BLaER1 (cell line): Measurements from ENCODE around the gene ASCC2.

Source experiments
- H3K27ac ChIP-seq: shearing (Covaris generic); formaldehyde crosslinking; 2 replicates; pipeline ENCODE4 v1.8.1; 2022
- H3K27me3 ChIP-seq: shearing (Covaris generic); formaldehyde crosslinking; 2 replicates; pipeline ENCODE4 v1.8.1; 2022
- H3K36me3 ChIP-seq: shearing (Covaris generic); formaldehyde crosslinking; 2 replicates; pipeline ENCODE4 v1.8.1; 2022
- H3K4me1 ChIP-seq: shearing (Covaris generic); formaldehyde crosslinking; 2 replicates; pipeline ENCODE4 v1.8.1; 2022
- H3K4me2 ChIP-seq: shearing (Covaris generic); formaldehyde crosslinking; 2 replicates; pipeline ENCODE4 v1.8.1; 2022
- H3K4me3 ChIP-seq: shearing (Covaris generic); formaldehyde crosslinking; 2 replicates; pipeline ENCODE4 v1.8.1; 2022
- H3K9ac ChIP-seq: shearing (Covaris generic); formaldehyde crosslinking; 2 replicates; pipeline ENCODE4 v1.8.1; 2022
- H3K9me3 ChIP-seq: shearing (Covaris generic); formaldehyde crosslinking; 2 replicates; pipeline ENCODE4 v1.8.1; 2022
- H4K20me1 ChIP-seq: shearing (Covaris generic); formaldehyde crosslinking; 2 replicates; pipeline ENCODE4 v1.8.1; 2022
- Cebpa-rat ChIP-seq: shearing (Covaris generic); IDR thresholded peaks from 2 replicates; pipeline ENCODE4 v1.8.1; 2022

Gene ASCC2

GRCh38 chr22:29837741-29838598 lies at the start of gene ASCC2:
TSS of gene ASCC2 (minus strand) at chr22:29838274. CDS start at chr22:29832325, 5,949 bp downstream.
- Histone ChIP-seq H3K27ac (peak within 1 kb of the TSS; percentile 82), H3K4me2 (peak within 1 kb of the TSS; percentile 89), H3K36me3 (peaks cover 29% of the 10 kb centered on the region), H3K27me3 (no peaks in the 10 kb centered on the region), H3K9me3 (no peaks in the 10 kb centered on the region), H3K4me1 (peaks cover 26% of the 10 kb centered on the region), H4K20me1 (no peaks in the 10 kb centered on the region), H3K9ac (peak within 1 kb of the TSS; percentile 82), H3K4me3 (peak within 1 kb of the TSS; percentile 83)
- no peak for TF ChIP-seq Cebpa-rat

- no peak overlapping the region for H3K4me2 ChIP-seq
- H3K27me3 ChIP-seq: no peaks in the 10 kb centered on the region
- H4K20me1 ChIP-seq: peaks cover 90% of the 10 kb centered on the region
- no peak overlapping the region for H3K27ac ChIP-seq
- no peak overlapping the region for H3K9ac ChIP-seq
- H3K36me3 ChIP-seq: no peaks in the 10 kb centered on the region
- H3K4me1 ChIP-seq: peaks cover 28% of the 10 kb centered on the region
- TF ChIP-seq Cebpa-rat: no peak
- H3K9me3 ChIP-seq: no peaks in the 10 kb centered on the region
- no peak overlapping the region for H3K4me3 ChIP-seq
Measured at GRCh38 chr22:29887358-29887757, 49.3 kb upstream of the ASCC2 start.

GRCh38 chr22:29886596-29886995 lies 48.5 kb upstream of the ASCC2 start:
- H3K4me2 ChIP-seq: no peak overlapping the region
- peaks cover 83% of the 10 kb centered on the region for H4K20me1 ChIP-seq
- no peak overlapping the region for H3K9ac ChIP-seq
- H3K9me3 ChIP-seq: no peaks in the 10 kb centered on the region
- peaks cover 30% of the 10 kb centered on the region for H3K4me1 ChIP-seq
- H3K36me3 ChIP-seq: no peaks in the 10 kb centered on the region
- no peaks in the 10 kb centered on the region for H3K27me3 ChIP-seq
- H3K4me3 ChIP-seq: no peak overlapping the region
- no peak overlapping the region for H3K27ac ChIP-seq
- no peak for TF ChIP-seq Cebpa-rat

GRCh38 chr22:29885610-29886009 lies 47.5 kb upstream of the ASCC2 start:
- Histone ChIP-seq H3K27ac (no peak overlapping the region), H4K20me1 (peaks cover 73% of the 10 kb centered on the region), H3K27me3 (no peaks in the 10 kb centered on the region), H3K9ac (no peak overlapping the region), H3K4me1 (peaks cover 30% of the 10 kb centered on the region), H3K9me3 (no peaks in the 10 kb centered on the region), H3K4me3 (no peak overlapping the region), H3K36me3 (no peaks in the 10 kb centered on the region), H3K4me2 (0 out of 2 replicates have a peak overlapping the region, but pooled peaks have one; percentile 6)
- no peak for TF ChIP-seq Cebpa-rat

GRCh38 chr22:29883775-29884097 lies 45.7 kb upstream of the ASCC2 start:
- no peaks in the 10 kb centered on the region for H3K9me3 ChIP-seq
- TF ChIP-seq Cebpa-rat: no peak
- H4K20me1 ChIP-seq: peaks cover 55% of the 10 kb centered on the region
- peaks cover 30% of the 10 kb centered on the region for H3K4me1 ChIP-seq
- peak overlapping the region; percentile 99 for H3K4me3 ChIP-seq
- H3K27ac ChIP-seq: peak overlapping the region; percentile 95
- H3K4me2 ChIP-seq: peak overlapping the region; percentile 80
- peak overlapping the region; percentile 94 for H3K9ac ChIP-seq
- no peaks in the 10 kb centered on the region for H3K27me3 ChIP-seq
- no peaks in the 10 kb centered on the region for H3K36me3 ChIP-seq

GRCh38 chr22:29883045-29883774 lies 45.1 kb upstream of the ASCC2 start, which contains the start of gene MTMR3:
TSS of gene MTMR3 (plus strand) at chr22:29883174. CDS start at chr22:29971060, 87,886 bp downstream.
- Histone ChIP-seq H3K4me1 (peaks cover 30% of the 10 kb centered on the region), H3K9me3 (no peaks in the 10 kb centered on the region), H3K36me3 (no peaks in the 10 kb centered on the region), H3K4me2 (peak within 1 kb of the TSS; percentile 80), H3K27me3 (no peaks in the 10 kb centered on the region), H4K20me1 (peaks cover 50% of the 10 kb centered on the region), H3K27ac (peak within 1 kb of the TSS; percentile 95), H3K9ac (peak within 1 kb of the TSS; percentile 94), H3K4me3 (peak within 1 kb of the TSS; percentile 99)
- no peak for TF ChIP-seq Cebpa-rat

GRCh38 chr22:29882716-29883044 lies 44.6 kb upstream of the ASCC2 start:
- Histone ChIP-seq H3K9me3 (no peaks in the 10 kb centered on the region), H4K20me1 (peaks cover 45% of the 10 kb centered on the region), H3K4me3 (peak overlapping the region; percentile 99), H3K36me3 (no peaks in the 10 kb centered on the region), H3K9ac (no peak overlapping the region), H3K27me3 (no peaks in the 10 kb centered on the region), H3K27ac (no peak overlapping the region), H3K4me2 (peak overlapping the region; percentile 61), H3K4me1 (peaks cover 35% of the 10 kb centered on the region)
- TF ChIP-seq Cebpa-rat: no peak

GRCh38 chr22:29879753-29880152 lies 41.7 kb upstream of the ASCC2 start:
- no peak for TF ChIP-seq Cebpa-rat
- Histone ChIP-seq H3K4me3 (no peak overlapping the region), H3K9ac (no peak overlapping the region), H3K36me3 (no peaks in the 10 kb centered on the region), H3K27ac (no peak overlapping the region), H3K27me3 (no peaks in the 10 kb centered on the region), H3K9me3 (no peaks in the 10 kb centered on the region), H4K20me1 (peaks cover 16% of the 10 kb centered on the region), H3K4me2 (no peak overlapping the region), H3K4me1 (peaks cover 26% of the 10 kb centered on the region)

GRCh38 chr22:29877620-29878019 lies 39.5 kb upstream of the ASCC2 start:
- Histone ChIP-seq H3K9ac (no peak overlapping the region), H3K36me3 (no peaks in the 10 kb centered on the region), H3K9me3 (no peaks in the 10 kb centered on the region), H3K4me1 (peaks cover 30% of the 10 kb centered on the region), H3K4me2 (peak overlapping the region; percentile 21), H3K4me3 (no peak overlapping the region), H4K20me1 (no peaks in the 10 kb centered on the region), H3K27ac (no peak overlapping the region), H3K27me3 (no peaks in the 10 kb centered on the region)
- TF ChIP-seq Cebpa-rat: no peak

GRCh38 chr22:29873943-29874342 lies 35.9 kb upstream of the ASCC2 start:
- Histone ChIP-seq H3K27ac (no peak overlapping the region), H3K9me3 (no peaks in the 10 kb centered on the region), H3K27me3 (no peaks in the 10 kb centered on the region), H3K4me1 (peaks cover 45% of the 10 kb centered on the region), H3K4me2 (peak overlapping the region; percentile 31; the same call in 1 of the 2 replicates), H3K36me3 (no peaks in the 10 kb centered on the region), H3K9ac (no peak overlapping the region), H3K4me3 (no peak overlapping the region), H4K20me1 (no peaks in the 10 kb centered on the region)
- no peak for TF ChIP-seq Cebpa-rat
